Natural killer cell (primary cell): ENCODE data around the gene ARL17B. TPM values are rescaled to one million over a fixed set of nuclear protein-coding genes. Genes with fewer than 3 reads are reported as not detected.

ENCODE experiments used
- total RNA-seq, 4 donors: library from RNA; stranded (reverse); fragments of 120-200 nt in 1 of 4; gene quantifications; one replicate each; pipeline versions ENCODE4 v1.2.3 to v1.2.4, GENCODE V29; 2013 to 2022

ARL17B gene
- total RNA-seq, 3 donors from 2014 or later (not counting 1 experiment from before 2014, with no cell fraction given), result 18.6 to 30.3 (median 20.0) TPM

Other genes with a start within 250 kb of the ARL17B start
- 100 to 1,000 TPM; 202 to 240 (median 220) TPM for gene KANSL1, start 168.3 kb downstream of the ARL17B start, total RNA-seq
- gene LRRC37A, start 66.6 kb downstream of the ARL17B start, total RNA-seq, result 1 to 10 TPM; 1.9 to 8.0 (median 3.5) TPM
- 10 to 100 TPM in 1 of 3 donors, 1 to 10 TPM in 2; 8.8 to 21.9 (median 9.9) TPM for gene LRRC37A2, start 150.7 kb upstream of the ARL17B start, total RNA-seq
- gene ARL17A, start 217.9 kb upstream of the ARL17B start, total RNA-seq, result 10 to 100 TPM; 21.9 to 32.6 (median 23.4) TPM
- gene NSF, start 228.9 kb upstream of the ARL17B start, total RNA-seq, result 10 to 100 TPM; 32.2 to 45.1 (median 39.9) TPM